ENCODE measurements around the gene ZCCHC2.

GRCh38 chr18:62578980-62579511 lies 56.2 kb downstream of the ZCCHC2 start:
- TF ChIP-seq, protein P1, sequence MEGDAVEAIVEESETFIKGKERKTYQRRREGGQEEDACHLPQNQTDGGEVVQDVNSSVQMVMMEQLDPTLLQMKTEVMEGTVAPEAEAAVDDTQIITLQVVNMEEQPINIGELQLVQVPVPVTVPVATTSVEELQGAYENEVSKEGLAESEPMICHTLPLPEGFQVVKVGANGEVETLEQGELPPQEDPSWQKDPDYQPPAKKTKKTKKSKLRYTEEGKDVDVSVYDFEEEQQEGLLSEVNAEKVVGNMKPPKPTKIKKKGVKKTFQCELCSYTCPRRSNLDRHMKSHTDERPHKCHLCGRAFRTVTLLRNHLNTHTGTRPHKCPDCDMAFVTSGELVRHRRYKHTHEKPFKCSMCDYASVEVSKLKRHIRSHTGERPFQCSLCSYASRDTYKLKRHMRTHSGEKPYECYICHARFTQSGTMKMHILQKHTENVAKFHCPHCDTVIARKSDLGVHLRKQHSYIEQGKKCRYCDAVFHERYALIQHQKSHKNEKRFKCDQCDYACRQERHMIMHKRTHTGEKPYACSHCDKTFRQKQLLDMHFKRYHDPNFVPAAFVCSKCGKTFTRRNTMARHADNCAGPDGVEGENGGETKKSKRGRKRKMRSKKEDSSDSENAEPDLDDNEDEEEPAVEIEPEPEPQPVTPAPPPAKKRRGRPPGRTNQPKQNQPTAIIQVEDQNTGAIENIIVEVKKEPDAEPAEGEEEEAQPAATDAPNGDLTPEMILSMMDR (IDR thresholded peaks at IDR 0.05) = no peak
- TF ChIP-seq POLR2A (IDR thresholded peaks at IDR 0.05) (no peak), POLR2AphosphoS5 (IDR thresholded peaks at IDR 0.05) (no peak), EP300 (IDR thresholded peaks at IDR 0.05) (no peak)

Measured in upper lobe of left lung (tissue), 4 donors.